ENCODE measurements around the gene TPBG. TPM values are rescaled to one million over a fixed set of nuclear protein-coding genes. Genes with fewer than 3 reads are reported as not detected.

Gene TPBG
- total RNA-seq, 1 donor from 2014 or later, result 25.7 TPM

DNA sequence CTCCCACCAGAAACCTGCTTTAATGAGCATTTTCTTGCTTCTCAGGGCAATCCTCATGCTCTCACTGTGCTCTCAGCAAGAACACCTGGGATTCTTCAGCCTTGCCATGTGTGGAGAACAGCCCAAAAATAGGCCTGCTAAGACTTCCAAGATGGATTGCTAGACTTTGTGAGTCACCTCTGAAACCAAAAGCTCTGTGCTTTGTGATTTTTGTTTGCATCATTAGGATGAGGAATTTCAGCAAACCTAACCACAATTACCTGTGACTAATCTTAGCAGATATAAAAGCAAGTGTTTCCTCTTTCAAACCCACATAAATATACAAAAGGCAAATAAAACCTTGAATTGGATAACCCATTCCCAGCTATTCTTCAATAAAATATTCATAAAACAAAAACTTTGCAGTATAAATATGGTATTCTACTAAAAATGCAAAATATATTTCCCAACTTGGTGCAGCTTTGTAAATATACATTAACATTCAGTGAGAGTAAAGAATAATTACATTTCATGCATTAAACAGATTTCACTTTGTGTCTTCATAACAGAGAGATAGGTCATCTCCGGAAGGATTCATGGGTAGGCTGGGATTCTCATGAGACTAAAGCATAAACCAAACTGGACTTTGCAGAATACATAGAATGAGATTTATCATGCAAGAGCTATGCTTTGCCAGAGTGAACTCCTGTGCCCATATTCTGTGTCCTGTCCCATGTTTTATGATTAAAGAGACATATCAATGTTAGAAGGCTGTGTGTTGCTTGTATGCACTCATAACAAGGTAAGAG is 33.5 kb downstream of the TPBG start:
- no peak for TF ChIP-seq CTCF (conservative IDR thresholded peaks at IDR 0.05; ENCODE audit: low read depth, low read length)
- H3K4me3 ChIP-seq (ENCODE audit: low read depth, low read length), result no peak overlapping the region
- peak; percentile 81 for DNase-seq (ENCODE audit: low read depth)

DNA sequence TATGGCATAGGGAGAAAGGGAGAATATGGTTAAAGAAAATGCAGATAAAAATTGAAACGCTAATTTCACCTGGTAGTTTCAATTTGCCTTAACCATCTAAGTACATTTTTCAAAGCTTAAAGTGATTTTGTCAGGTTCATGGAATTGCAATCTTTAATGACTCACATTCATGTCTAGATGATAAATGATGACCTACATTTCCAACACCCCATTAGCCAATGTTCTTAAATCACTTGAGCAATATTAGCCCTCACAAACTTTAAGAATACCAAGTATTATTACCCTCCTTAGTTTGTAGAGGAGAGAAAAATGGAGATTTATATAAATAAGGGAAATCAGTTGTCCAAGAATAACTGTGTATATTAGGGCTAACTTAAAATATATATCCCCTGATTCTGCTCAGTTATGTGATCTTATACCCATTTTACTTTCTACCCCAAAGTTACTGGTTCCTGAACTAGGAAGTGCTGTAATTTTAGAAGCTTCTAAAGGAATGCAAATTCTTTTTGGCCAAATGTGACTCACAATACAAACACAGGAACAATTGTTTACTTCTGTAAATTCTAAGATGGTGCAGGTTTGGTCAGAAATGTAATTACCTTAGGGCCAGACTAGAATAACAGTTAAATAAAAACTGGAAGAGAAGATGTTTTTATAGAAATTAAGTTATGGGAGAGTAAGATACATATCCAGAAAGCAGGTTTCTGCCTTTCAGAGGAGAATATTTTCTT is 34.5 kb downstream of the TPBG start:
- TF ChIP-seq CTCF (conservative IDR thresholded peaks at IDR 0.05; ENCODE audit: low read depth, low read length), result no peak
- no peak overlapping the region for H3K4me3 ChIP-seq (ENCODE audit: low read depth, low read length)
- no peak for DNase-seq (ENCODE audit: low read depth)

DNA sequence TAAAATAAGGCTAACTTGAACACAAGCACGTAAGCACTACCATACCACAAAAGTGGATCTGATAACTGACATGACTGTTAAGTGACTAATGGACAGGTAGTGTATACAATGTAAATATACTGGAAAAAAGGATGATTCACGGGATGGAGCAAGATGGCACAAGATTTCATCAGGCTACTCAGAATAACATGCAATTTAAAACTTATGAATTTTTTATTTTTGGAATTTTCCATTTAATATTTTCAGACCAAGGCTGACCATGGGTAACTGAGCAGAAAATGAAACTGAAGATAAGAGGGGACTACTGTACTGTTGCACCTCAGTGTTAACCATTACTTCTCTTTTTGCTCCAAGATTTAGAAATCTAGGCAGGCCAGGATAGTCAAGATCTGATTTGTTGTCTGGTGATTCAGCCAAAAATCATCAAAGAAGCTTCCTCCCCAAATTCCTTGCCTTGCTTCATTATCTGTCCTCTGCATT is 45.4 kb downstream of the TPBG start:
- no peak for DNase-seq (ENCODE audit: low read depth)
- no peak overlapping the region for H3K4me3 ChIP-seq (ENCODE audit: low read depth, low read length)
- TF ChIP-seq CTCF (conservative IDR thresholded peaks at IDR 0.05; ENCODE audit: low read depth, low read length), result no peak

- H3K4me3 ChIP-seq (ENCODE audit: low read depth, low read length), result no peak overlapping the region
- TF ChIP-seq CTCF (conservative IDR thresholded peaks at IDR 0.05; ENCODE audit: low read depth, low read length), result no peak
- DNase-seq (ENCODE audit: low read depth), result no peak
These were observed 46.6 kb downstream of the TPBG start for GRCh38 chr6:82410151-82410648.

- no peak for TF ChIP-seq CTCF (conservative IDR thresholded peaks at IDR 0.05; ENCODE audit: low read depth, low read length)
These were observed 50.3 kb downstream of the TPBG start for GRCh38 chr6:82413868-82414267.

DNA sequence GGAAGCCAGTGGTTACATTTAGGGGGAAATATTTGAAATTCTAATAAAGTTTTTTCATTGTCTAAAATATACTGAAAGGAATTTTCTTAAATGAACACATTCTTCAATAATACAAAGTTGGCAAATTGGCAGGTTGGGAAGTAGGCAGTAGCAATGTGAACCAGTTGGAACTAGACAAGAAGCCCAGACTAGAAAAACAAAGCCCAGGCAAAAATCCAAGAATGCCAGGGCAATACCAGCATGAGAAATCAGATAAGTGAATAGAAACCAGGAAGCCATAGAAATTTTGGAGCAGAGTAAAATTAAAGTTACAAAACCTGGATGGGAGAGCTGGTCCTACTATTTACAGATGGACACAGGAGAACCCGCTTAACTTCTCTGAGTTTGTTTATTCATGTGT is 52.2 kb downstream of the TPBG start:
- DNase-seq (ENCODE audit: low read depth), result no peak
- no peak overlapping the region for H3K4me3 ChIP-seq (ENCODE audit: low read depth, low read length)
- no peak for TF ChIP-seq CTCF (conservative IDR thresholded peaks at IDR 0.05; ENCODE audit: low read depth, low read length)

More at GRCh38 chr6:82413868-82414267, 50.3 kb downstream of the TPBG start:
- no peak overlapping the region for H3K4me3 ChIP-seq (ENCODE audit: low read depth, low read length)
- no peak for DNase-seq (ENCODE audit: low read depth)
